Suprapubic skin (tissue), 4 donors: Measurements from ENCODE around the gene ASL.

ENCODE experiments used
- CTCF ChIP-seq, 2 donors: fragments of 200-600 bp in 1 of 2; fragments of 450-650 bp in 1 of 2; sonication (generic) in 1 of 2; IDR thresholded peaks; one replicate each; pipeline ENCODE4 v1.5.1; 2016 to 2019; ENCODE audit warnings: antibody characterized with exemption in 2 of 2, mild to moderate bottlenecking in 1 of 2, moderate library complexity in 1 of 2
- EP300 ChIP-seq: sonication (generic); formaldehyde crosslinking; IDR thresholded peaks from one replicate; pipeline ENCODE4 v1.6.1; 2017; ENCODE audit warnings: antibody characterized with exemption
- POLR2A ChIP-seq, 2 donors: fragments of 450-650 bp; IDR thresholded peaks; one replicate each; pipeline ENCODE4 v1.6.1; 2017; ENCODE audit warnings: antibody characterized with exemption in 2 of 2, mild to moderate bottlenecking in 2 of 2, moderate library complexity in 2 of 2
- POLR2AphosphoS5 ChIP-seq, 3 donors: sonication (generic); formaldehyde crosslinking; IDR thresholded peaks; one replicate each; pipeline ENCODE4 v1.6.1; 2017; ENCODE audit warnings: antibody characterized with exemption in 3 of 3

GRCh38 chr7:66036788-66037187 lies 38.8 kb upstream of the ASL start:
- no peak for TF ChIP-seq CTCF (IDR thresholded peaks at IDR 0.05)
- TF ChIP-seq POLR2AphosphoS5 (IDR thresholded peaks at IDR 0.05) = no peak
- TF ChIP-seq POLR2A (IDR thresholded peaks at IDR 0.05) = no peak
- TF ChIP-seq EP300 = no peak
